Measurements from ENCODE around the gene FDXR.

GRCh38 chr17:74872313-74873036 lies at the start of gene FDXR:
- TF ChIP-seq CTCF (IDR thresholded peaks at IDR 0.05): peak in 3 of 7 experiments; percentile 7 to 14 (median 7)
- TF ChIP-seq POLR2A (IDR thresholded peaks at IDR 0.05): peak in 1 of 3 donors; percentile 90
